Measurements from ENCODE around the gene ZNF296.

Gene ZNF296

GRCh38 chr19:45079911-45080370 lies 3.7 kb upstream of the ZNF296 start:
- Histone ChIP-seq H3K9me3 (ENCODE audit: control insufficient read depth, insufficient read depth, low read depth, low read length) (no peaks in the 10 kb centered on the region), H3K27ac (ENCODE audit: low read depth, low read length) (peak overlapping the region; percentile 93), H3K9ac (ENCODE audit: low read length) (peak overlapping the region; percentile 98), H3K36me3 (ENCODE audit: control insufficient read depth, insufficient read depth, low read length) (peaks cover 15% of the 10 kb centered on the region), H3K27me3 (ENCODE audit: control insufficient read depth, insufficient read depth, low read length) (no peaks in the 10 kb centered on the region), H3K4me3 (ENCODE audit: low read depth, low read length) (peak overlapping the region; percentile 92), H3K4me1 (ENCODE audit: control insufficient read depth, insufficient read depth, low read length) (peaks cover 41% of the 10 kb centered on the region)

- H3K27ac ChIP-seq (ENCODE audit: low read depth, low read length), result peak within 1 kb of the TSS; percentile 93
- H3K27me3 ChIP-seq (ENCODE audit: control insufficient read depth, insufficient read depth, low read length), result no peaks in the 10 kb centered on the region
- H3K9ac ChIP-seq (ENCODE audit: low read length), result peak within 1 kb of the TSS; percentile 98
- H3K36me3 ChIP-seq (ENCODE audit: control insufficient read depth, insufficient read depth, low read length), result peaks cover 18% of the 10 kb centered on the region
- H3K4me3 ChIP-seq (ENCODE audit: low read depth, low read length), result peak within 1 kb of the TSS; percentile 92
- H3K9me3 ChIP-seq (ENCODE audit: control insufficient read depth, insufficient read depth, low read depth, low read length), result no peaks in the 10 kb centered on the region
- peaks cover 46% of the 10 kb centered on the region for H3K4me1 ChIP-seq (ENCODE audit: control insufficient read depth, insufficient read depth, low read length)
Observed at GRCh38 chr19:45079063-45079910, 3.0 kb upstream of the ZNF296 start, which contains the start of gene GEMIN7. TSS of gene GEMIN7 (plus strand) at chr19:45079260. CDS start at chr19:45090115, 10,855 bp downstream.

DNA sequence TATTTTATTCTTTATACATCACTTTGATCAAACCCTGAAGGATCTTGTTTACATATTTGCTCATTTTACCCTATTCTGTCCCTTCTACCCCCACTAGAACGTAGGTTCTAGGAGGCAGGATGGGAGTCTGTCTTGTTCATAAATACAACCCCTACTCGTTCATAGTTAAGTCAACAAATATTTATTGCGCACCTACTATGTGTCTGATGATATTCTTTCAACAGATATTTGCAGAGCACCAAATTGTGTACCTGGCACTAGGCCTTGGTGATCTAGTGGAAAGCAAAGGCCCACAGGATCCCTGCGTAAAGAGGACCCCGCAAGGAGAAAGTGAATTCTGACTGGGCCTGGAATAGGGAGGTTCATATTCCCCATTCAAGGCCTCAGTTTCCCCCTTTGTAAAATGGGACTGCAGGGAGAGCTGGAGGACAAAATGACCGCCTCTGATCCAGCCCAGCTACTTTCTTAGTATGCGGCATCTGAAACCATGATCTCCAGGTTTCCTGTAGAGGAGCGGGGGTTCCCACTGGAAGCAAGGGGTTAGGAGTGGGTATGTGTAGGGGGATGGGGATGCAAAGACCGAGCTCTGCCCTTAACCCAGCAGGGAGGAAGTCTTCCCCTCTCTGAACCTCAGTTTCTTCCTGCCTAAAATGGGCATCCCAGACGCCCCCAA lies 2.2 kb upstream of the ZNF296 start:
- Histone ChIP-seq H3K36me3 (ENCODE audit: control insufficient read depth, insufficient read depth, low read length) (peaks cover 20% of the 10 kb centered on the region), H3K27ac (ENCODE audit: low read depth, low read length) (peak overlapping the region; percentile 93), H3K9me3 (ENCODE audit: control insufficient read depth, insufficient read depth, low read depth, low read length) (no peaks in the 10 kb centered on the region), H3K4me1 (ENCODE audit: control insufficient read depth, insufficient read depth, low read length) (peaks cover 46% of the 10 kb centered on the region), H3K27me3 (ENCODE audit: control insufficient read depth, insufficient read depth, low read length) (no peaks in the 10 kb centered on the region), H3K9ac (ENCODE audit: low read length) (peak overlapping the region; percentile 98), H3K4me3 (ENCODE audit: low read depth, low read length) (peak overlapping the region; percentile 92)

DNA sequence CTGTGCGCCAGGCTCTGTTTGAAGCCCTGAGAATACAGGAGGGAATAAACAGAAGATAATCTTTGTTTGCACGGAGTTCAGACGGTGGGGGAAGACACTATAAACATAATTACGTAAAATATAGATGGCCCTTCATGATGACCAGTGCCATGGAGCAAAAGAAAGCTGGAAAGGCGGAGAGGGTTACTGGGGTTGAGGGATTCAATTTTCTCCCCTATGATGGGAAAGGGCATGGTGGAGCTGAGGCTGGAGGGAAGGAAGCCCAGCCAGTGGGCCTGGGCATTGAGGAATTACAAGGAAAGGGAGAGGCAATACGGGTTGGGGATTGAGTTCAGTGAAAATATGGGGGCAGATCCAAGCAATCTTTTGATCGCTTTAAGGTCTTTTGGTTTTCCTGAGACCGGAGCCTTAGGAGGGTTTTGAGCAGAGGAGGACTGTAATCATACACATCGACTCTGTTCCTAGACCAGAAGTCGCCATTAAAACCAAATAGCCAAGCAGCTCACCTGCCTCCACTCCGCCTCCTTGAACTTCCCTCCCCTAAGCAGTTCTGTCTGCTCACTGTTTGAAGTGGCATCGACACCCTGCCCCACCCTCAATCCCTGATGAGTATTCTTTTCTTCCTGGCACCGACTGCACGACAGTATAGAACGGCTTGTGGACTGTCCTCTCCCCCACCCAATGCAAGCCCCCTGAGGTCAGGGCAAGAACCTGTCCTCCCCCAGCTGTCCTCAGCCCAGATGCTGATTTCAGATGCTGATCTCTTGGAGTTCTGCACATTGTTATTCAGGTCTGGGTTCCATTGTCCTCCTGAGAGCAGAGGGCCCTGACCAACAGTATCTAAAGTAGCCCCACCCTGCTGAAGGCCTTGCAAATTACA lies 813 bp upstream of the ZNF296 start:
- Histone ChIP-seq H3K9ac (ENCODE audit: low read length) (peak overlapping the region; percentile 21), H3K4me1 (ENCODE audit: control insufficient read depth, insufficient read depth, low read length) (peaks cover 43% of the 10 kb centered on the region), H3K27ac (ENCODE audit: low read depth, low read length) (peak overlapping the region; percentile 49; the same call in 1 of the 2 replicates), H3K36me3 (ENCODE audit: control insufficient read depth, insufficient read depth, low read length) (peaks cover 20% of the 10 kb centered on the region), H3K27me3 (ENCODE audit: control insufficient read depth, insufficient read depth, low read length) (no peaks in the 10 kb centered on the region), H3K9me3 (ENCODE audit: control insufficient read depth, insufficient read depth, low read depth, low read length) (no peaks in the 10 kb centered on the region), H3K4me3 (ENCODE audit: low read depth, low read length) (peak overlapping the region; percentile 78)

GRCh38 chr19:45075301-45076028 lies 813 bp downstream of the ZNF296 start:
- peak overlapping the region; percentile 78 for H3K4me3 ChIP-seq (ENCODE audit: low read depth, low read length)

GRCh38 chr19:45074744-45075300 lies 1.5 kb downstream of the ZNF296 start:
- H3K27ac ChIP-seq (ENCODE audit: low read depth, low read length), result no peak overlapping the region
- H3K4me1 ChIP-seq (ENCODE audit: control insufficient read depth, insufficient read depth, low read length), result peaks cover 28% of the 10 kb centered on the region
- H3K36me3 ChIP-seq (ENCODE audit: control insufficient read depth, insufficient read depth, low read length), result peaks cover 34% of the 10 kb centered on the region
- H3K4me3 ChIP-seq (ENCODE audit: low read depth, low read length), result peak overlapping the region; percentile 78
- peak overlapping the region; percentile 56 for H3K9ac ChIP-seq (ENCODE audit: low read length)
- H3K9me3 ChIP-seq (ENCODE audit: control insufficient read depth, insufficient read depth, low read depth, low read length), result no peaks in the 10 kb centered on the region
- H3K27me3 ChIP-seq (ENCODE audit: control insufficient read depth, insufficient read depth, low read length), result no peaks in the 10 kb centered on the region

More at GRCh38 chr19:45075301-45076028, 813 bp downstream of the ZNF296 start:
- Histone ChIP-seq H3K27me3 (ENCODE audit: control insufficient read depth, insufficient read depth, low read length) (no peaks in the 10 kb centered on the region), H3K27ac (ENCODE audit: low read depth, low read length) (peak overlapping the region; percentile 67; the same call in 1 of the 2 replicates), H3K36me3 (ENCODE audit: control insufficient read depth, insufficient read depth, low read length) (peaks cover 28% of the 10 kb centered on the region), H3K4me1 (ENCODE audit: control insufficient read depth, insufficient read depth, low read length) (peaks cover 32% of the 10 kb centered on the region), H3K9ac (ENCODE audit: low read length) (peak overlapping the region; percentile 71), H3K9me3 (ENCODE audit: control insufficient read depth, insufficient read depth, low read depth, low read length) (no peaks in the 10 kb centered on the region)

DNA sequence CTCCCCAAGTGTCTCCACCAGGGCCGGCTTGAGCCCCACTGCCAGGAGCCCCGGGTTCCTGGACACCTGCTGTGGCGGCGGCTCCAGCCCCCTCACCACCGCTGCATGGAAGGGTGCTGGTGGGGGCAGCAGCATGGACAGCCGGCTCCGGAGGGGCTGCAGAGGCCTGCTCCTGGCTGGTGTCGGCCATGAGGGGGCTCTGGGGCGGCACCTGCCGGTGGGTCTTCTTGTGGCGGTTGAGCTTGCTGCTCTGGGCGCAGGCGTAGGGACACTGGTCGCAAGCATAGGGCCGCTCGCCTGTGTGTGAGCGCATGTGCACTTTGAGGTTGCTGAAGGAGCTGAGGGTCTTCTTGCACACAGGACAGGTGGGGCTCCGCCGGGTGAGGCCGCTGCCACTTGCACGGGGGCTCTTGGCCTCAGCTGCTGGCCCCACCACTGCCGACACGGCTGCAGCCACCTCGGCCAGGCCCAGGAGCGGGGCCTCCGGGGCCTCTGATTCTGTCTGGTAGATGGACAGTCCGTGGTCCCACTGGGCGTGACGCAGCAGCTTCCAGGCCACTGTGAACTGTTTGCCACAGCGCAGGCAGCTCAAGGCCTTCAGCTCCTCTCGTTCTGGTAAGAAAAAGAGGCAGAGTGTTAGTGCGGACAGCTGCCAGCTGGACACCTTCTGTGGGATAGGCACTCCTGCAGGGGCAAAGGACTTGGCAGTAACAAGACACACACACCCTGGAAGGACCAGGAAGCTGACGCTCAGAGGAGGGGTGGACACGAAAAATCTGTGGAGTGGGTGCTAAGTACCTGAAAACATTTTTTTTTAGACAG lies 4.1 kb downstream of the ZNF296 start:
- no peak overlapping the region for H3K4me3 ChIP-seq (ENCODE audit: low read depth, low read length)
- no peaks in the 10 kb centered on the region for H3K9me3 ChIP-seq (ENCODE audit: control insufficient read depth, insufficient read depth, low read depth, low read length)
- peaks cover 53% of the 10 kb centered on the region for H3K36me3 ChIP-seq (ENCODE audit: control insufficient read depth, insufficient read depth, low read length)
- no peak overlapping the region for H3K27ac ChIP-seq (ENCODE audit: low read depth, low read length)
- no peak overlapping the region for H3K9ac ChIP-seq (ENCODE audit: low read length)
- peaks cover 25% of the 10 kb centered on the region for H3K4me1 ChIP-seq (ENCODE audit: control insufficient read depth, insufficient read depth, low read length)
- H3K27me3 ChIP-seq (ENCODE audit: control insufficient read depth, insufficient read depth, low read length), result no peaks in the 10 kb centered on the region

DNA sequence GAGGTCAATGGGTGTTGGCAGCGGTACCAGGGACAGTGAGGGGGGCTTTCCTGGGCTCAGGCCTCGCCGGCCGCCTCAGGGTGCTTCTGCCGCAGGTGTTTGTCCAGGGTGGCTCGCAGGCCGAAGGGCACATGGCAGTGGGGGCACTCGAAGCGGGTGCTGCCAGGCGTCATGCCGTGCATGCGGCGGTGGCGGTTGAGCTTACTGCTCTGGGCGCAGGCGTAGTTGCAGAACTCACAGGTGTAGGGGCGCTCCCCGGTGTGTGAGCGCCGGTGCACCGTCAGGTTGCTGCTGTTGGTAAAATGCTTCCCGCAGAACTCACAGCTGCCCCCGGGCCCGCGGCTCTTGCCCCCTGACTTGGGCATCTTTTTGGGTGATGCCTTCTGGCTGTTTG lies 4.7 kb downstream of the ZNF296 start:
- no peaks in the 10 kb centered on the region for H3K9me3 ChIP-seq (ENCODE audit: control insufficient read depth, insufficient read depth, low read depth, low read length)
- H3K27ac ChIP-seq (ENCODE audit: low read depth, low read length), result no peak overlapping the region
- no peaks in the 10 kb centered on the region for H3K27me3 ChIP-seq (ENCODE audit: control insufficient read depth, insufficient read depth, low read length)
- H3K4me1 ChIP-seq (ENCODE audit: control insufficient read depth, insufficient read depth, low read length), result peaks cover 23% of the 10 kb centered on the region
- peaks cover 59% of the 10 kb centered on the region for H3K36me3 ChIP-seq (ENCODE audit: control insufficient read depth, insufficient read depth, low read length)
- no peak overlapping the region for H3K4me3 ChIP-seq (ENCODE audit: low read depth, low read length)
- no peak overlapping the region for H3K9ac ChIP-seq (ENCODE audit: low read length)

GRCh38 chr19:45070861-45071544 lies 5.3 kb downstream of the ZNF296 start:
- Histone ChIP-seq H3K27me3 (ENCODE audit: control insufficient read depth, insufficient read depth, low read length) (no peaks in the 10 kb centered on the region), H3K36me3 (ENCODE audit: control insufficient read depth, insufficient read depth, low read length) (peaks cover 59% of the 10 kb centered on the region), H3K9me3 (ENCODE audit: control insufficient read depth, insufficient read depth, low read depth, low read length) (no peaks in the 10 kb centered on the region), H3K27ac (ENCODE audit: low read depth, low read length) (no peak overlapping the region), H3K4me1 (ENCODE audit: control insufficient read depth, insufficient read depth, low read length) (peaks cover 22% of the 10 kb centered on the region), H3K4me3 (ENCODE audit: low read depth, low read length) (no peak overlapping the region), H3K9ac (ENCODE audit: low read length) (no peak overlapping the region)

Data from HUES6 (cell line).